HepG2 (cell line): ENCODE results near the gene BRAP. TPM values are rescaled to one million over a fixed set of nuclear protein-coding genes. Genes with fewer than 3 reads are reported as not detected.

Experiments
- ATAC-seq: fragments of 200-7000 bp; cut with Tn5 transposase; 3 replicates; pipeline ENCODE4 v1.9.1; 2020; ENCODE audit warnings: mild to moderate bottlenecking, moderate library complexity
- BruUV-seq: library from RNA; stranded (reverse); fragments of 400-500 nt; replicated peaks from 2 replicates; lab custom pipeline; 2021; lab: Mats Ljungman, UMichigan
- CTCF ChIA-PET: fragments of 300-600 bp; formaldehyde crosslinking; extraction: SDS; loops from one replicate; lab custom pipeline; 2021; ENCODE audit warnings: low total read pairs, inconsistent platforms, low intra/inter-chr PET ratio; lab: Yijun Ruan, JAX
- POLR2A ChIA-PET: fragments of 350-600 bp; sonication (Branson Sonifier 250); formaldehyde crosslinking; loops from one replicate; lab custom pipeline; 2020; ENCODE audit warnings: antibody characterized with exemption, inconsistent platforms; lab: Yijun Ruan, JAX
- DNase-seq: peaks from one replicate; pipeline ENCODE4 v3.0.0-alpha.2; 2015; ENCODE audit warnings: low spot score
- FAIRE-seq: peaks from 3 replicates; lab custom pipeline; 2011; peaks lifted over from hg19 to GRCh38; lab: Jason Lieb, UNC
- H2AFZ ChIP-seq: one replicate; pipeline ENCODE4 v1.6.1; 2011; ENCODE audit warnings: low read length, inconsistent platforms
- H3K27ac ChIP-seq: fragments of 300-600 bp; 3 replicates; pipeline ENCODE4 v1.8.0; 2011; ENCODE audit warnings: mixed run types, mild to moderate bottlenecking, mixed read lengths, low read length, inconsistent platforms; ENCODE audit not compliant: insufficient read depth; ENCODE audit errors: extremely low read length
- H3K27me3 ChIP-seq, 2 experiments: fragments of 200-600 bp in 1 of 2; 2 replicates in 1 of 2; 3 replicates in 1 of 2; pipeline versions ENCODE4 v1.6.0 to v1.8.0; 2011; ENCODE audit warnings: low read length in 2 of 2, mild to moderate bottlenecking in 2 of 2, moderate library complexity in 2 of 2, inconsistent platforms in 1 of 2; ENCODE audit not compliant: insufficient read depth in 2 of 2, control insufficient read depth in 1 of 2
- H3K36me3 ChIP-seq, 2 experiments: fragments of 200-600 bp in 1 of 2; replicated peaks in 1 of 2; 2 replicates in 1 of 2; 3 replicates in 1 of 2; pipeline versions ENCODE4 v1.5.1 to v1.8.0; 2011; ENCODE audit warnings: low read length in 2 of 2, inconsistent platforms in 1 of 2; ENCODE audit not compliant: insufficient read depth in 2 of 2, control insufficient read depth in 1 of 2
- H3K4me1 ChIP-seq: 2 replicates; pipeline ENCODE4 v1.5.1; 2012; ENCODE audit warnings: low read length, inconsistent platforms; ENCODE audit not compliant: insufficient read depth
- H3K4me2 ChIP-seq: 2 replicates; pipeline ENCODE4 v1.6.0; 2011; ENCODE audit warnings: low read depth, low read length, inconsistent platforms
- H3K4me3 ChIP-seq, 3 experiments: fragments of 200-600 bp in 1 of 3; sonication (generic), shearing (Covaris generic) in 1 of 3; replicated peaks in 1 of 3; 2 replicates each; pipeline ENCODE4 v1.5.1; 2011 to 2016; ENCODE audit warnings: low read length in 3 of 3, inconsistent platforms in 2 of 3, low read depth in 2 of 3, mild to moderate bottlenecking in 2 of 3, control low read depth in 1 of 3, mixed read lengths in 1 of 3; ENCODE audit not compliant: insufficient read depth in 1 of 3
- H3K79me2 ChIP-seq: one replicate; pipeline ENCODE4 v1.6.1; 2011; ENCODE audit warnings: low read length, inconsistent platforms; ENCODE audit not compliant: insufficient read depth
- H3K9ac ChIP-seq: 2 replicates; pipeline ENCODE4 v1.6.0; 2011; ENCODE audit warnings: mild to moderate bottlenecking, low read depth, low read length, inconsistent platforms; ENCODE audit not compliant: insufficient read depth
- H3K9me3 ChIP-seq: 2 replicates; pipeline ENCODE4 v1.5.1; 2012; ENCODE audit warnings: mild to moderate bottlenecking, low read length
- H4K20me1 ChIP-seq: 2 replicates; pipeline ENCODE4 v1.6.0; 2011; ENCODE audit warnings: inconsistent platforms, mild to moderate bottlenecking, low read length, moderate library complexity; ENCODE audit not compliant: insufficient read depth
- BCL6 ChIP-seq: IDR thresholded peaks from 2 replicates; pipeline ENCODE4 v1.6.1; 2016; ENCODE audit warnings: missing genetic modification reagents, missing compliant biosample characterization
- ETS1 ChIP-seq: sonication (generic); formaldehyde crosslinking; IDR thresholded peaks from 2 replicates; pipeline ENCODE4 v1.4.0; 2020; ENCODE audit warnings: missing genetic modification reagents
- ETV6 ChIP-seq: sonication (generic); formaldehyde crosslinking; conservative IDR thresholded peaks from 2 replicates; pipeline ENCODE4 v1.4.0; 2020; ENCODE audit warnings: missing genetic modification reagents
- HMGA1 ChIP-seq: sonication (generic); formaldehyde crosslinking; conservative IDR thresholded peaks from 2 replicates; pipeline ENCODE4 v1.4.0; 2020; ENCODE audit warnings: missing genetic modification reagents
- HOXA5 ChIP-seq: sonication (generic); formaldehyde crosslinking; IDR thresholded peaks from 2 replicates; pipeline ENCODE4 v1.4.0; 2020; ENCODE audit warnings: missing genetic modification reagents
- HOXA9 ChIP-seq: sonication (generic); formaldehyde crosslinking; IDR thresholded peaks from 2 replicates; pipeline ENCODE4 v1.8.1; 2022; ENCODE audit warnings: missing genetic modification reagents, mild to moderate bottlenecking, moderate library complexity, borderline replicate concordance
- IKZF5 ChIP-seq: IDR thresholded peaks from 2 replicates; pipeline ENCODE4 v1.6.1; 2018; ENCODE audit warnings: missing genetic modification reagents, mild to moderate bottlenecking, missing compliant biosample characterization
- MIXL1 ChIP-seq: IDR thresholded peaks from 2 replicates; pipeline ENCODE4 v1.6.1; 2016
- NAIF1 ChIP-seq: sonication (generic); formaldehyde crosslinking; IDR thresholded peaks from 2 replicates; pipeline ENCODE4 v1.5.0; 2020; ENCODE audit warnings: mild to moderate bottlenecking, missing genetic modification reagents, borderline replicate concordance
- PHF21A ChIP-seq: sonication (generic); formaldehyde crosslinking; IDR thresholded peaks from 2 replicates; pipeline ENCODE4 v1.5.0; 2020; ENCODE audit warnings: mild to moderate bottlenecking, missing genetic modification reagents
- RFXANK ChIP-seq: IDR thresholded peaks from 2 replicates; pipeline ENCODE4 v1.6.1; 2016
- SP5 ChIP-seq: IDR thresholded peaks from 2 replicates; pipeline ENCODE4 v1.6.1; 2016; ENCODE audit warnings: low read depth, borderline replicate concordance
- SPEN ChIP-seq: sonication (generic); formaldehyde crosslinking; IDR thresholded peaks from 2 replicates; pipeline ENCODE4 v1.5.1; 2020; ENCODE audit warnings: low read depth, mild to moderate bottlenecking, missing genetic modification reagents
- TARDBP ChIP-seq: sonication (generic); formaldehyde crosslinking; IDR thresholded peaks from 2 replicates; pipeline ENCODE4 v1.8.0; 2022; ENCODE audit warnings: mild to moderate bottlenecking, missing genetic modification reagents
- ZNF350 ChIP-seq: sonication (generic); formaldehyde crosslinking; IDR thresholded peaks from 2 replicates; pipeline ENCODE4 v1.4.0; 2020; ENCODE audit warnings: mild to moderate bottlenecking, low read depth, missing genetic modification reagents, borderline replicate concordance
- ZNF850 ChIP-seq: sonication (generic); formaldehyde crosslinking; conservative IDR thresholded peaks from 2 replicates; pipeline ENCODE4 v1.9.0; 2021; ENCODE audit warnings: mild to moderate bottlenecking, missing genetic modification reagents
- WGBS: methylation state at CpG from one replicate; pipeline ENCODE4 v1.1.6; 2017; ENCODE audit warnings: low lambda C conversion rate; 5-methylcytosine and 5-hydroxymethylcytosine counted together
- in situ Hi-C: cut with HindIII; loops from 2 replicates; pipeline ENCODE4 v1.10.0; 2017; ENCODE audit warnings: low pct_unique_long_range_greater_than_20kb; ENCODE audit not compliant: extremely low pct_ligation_motif_present
- intact Hi-C: fragments of 100-400 bp; cut with micrococcal nuclease; formaldehyde crosslinking; loops from one replicate; pipeline ENCODE4 v1.10.0; 2022; ENCODE audit not compliant: unreplicated experiment
- polyA plus RNA-seq, 8 experiments: library from polyadenylated mRNA; depleted of rRNA in 3 of 8; stranded (reverse) in 7 of 8; unstranded in 1 of 8; fragments of >200 nt; fragmentation: Illumina TruSeq in 4 of 8; extraction: Trizol in 4 of 8; gene quantifications; 2 replicates each; pipeline versions ENCODE4 v1.2.1 to v1.2.3, GENCODE V29; 2011 to 2016; ENCODE audit warnings: low read depth in 4 of 8, missing spikeins in 1 of 8, mixed read lengths in 1 of 8; ENCODE audit not compliant: insufficient read depth in 1 of 8
- total RNA-seq, 5 experiments: library from RNA; depleted of rRNA; stranded (reverse); fragments of >200 nt; fragmentation: Illumina TruSeq; extraction: Trizol; gene quantifications; 2 replicates each; pipeline ENCODE4 v1.2.3, GENCODE V29; 2016; ENCODE audit warnings: low read depth in 1 of 5
- TF ChIP-seq, protein P1 (sequence below): sonication (generic); formaldehyde crosslinking; IDR thresholded peaks from 2 replicates; pipeline ENCODE4 v1.8.1; 2023; ENCODE audit warnings: mild to moderate bottlenecking, inconsistent platforms, moderate library complexity, missing genetic modification reagents, borderline replicate concordance

The BRAP gene
- total and polyA plus RNA-seq, 2 of the 13 experiments (the other 11 are each of a cell fraction or from before 2014, with no cell fraction given) = 8.1 to 15.4 TPM

DNA sequence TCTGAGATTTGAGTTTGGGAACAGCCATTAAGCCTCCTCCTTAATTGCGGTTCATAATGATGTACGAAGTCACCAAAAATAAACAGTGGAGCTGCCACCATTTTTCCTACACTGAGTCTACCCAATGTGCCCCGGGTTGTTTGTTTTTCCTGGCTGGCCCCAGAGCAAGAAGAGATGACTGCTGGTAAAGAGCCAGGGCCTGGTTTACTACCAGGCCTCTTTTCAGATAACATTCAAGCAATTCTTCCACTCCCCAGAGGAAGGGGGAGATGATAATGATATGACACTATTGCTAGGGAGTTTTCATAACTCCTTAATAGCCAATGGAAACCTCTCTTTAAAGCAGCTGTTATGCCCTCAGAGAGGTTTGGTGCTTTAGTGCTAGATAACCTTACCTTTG is 42.3 kb downstream of the BRAP start:
- WGBS = 90% methylated on average over 3 of the region's 3 CpGs
- H3K4me2 ChIP-seq = no peak overlapping the region
- H3K27ac ChIP-seq = no peak overlapping the region
- no peaks in the 10 kb centered on the region for H3K79me2 ChIP-seq
- H4K20me1 ChIP-seq = no peaks in the 10 kb centered on the region
- ATAC-seq (no peak), DNase-seq (no peak), FAIRE-seq (no peak)
- POLR2A ChIA-PET = no interaction called here
- H3K9me3 ChIP-seq = no peaks in the 10 kb centered on the region
- no peak overlapping the region for H3K9ac ChIP-seq
- H3K4me1 ChIP-seq = no peaks in the 10 kb centered on the region
- in situ Hi-C loops = no loop called here
- intact Hi-C loops = no loop called here
- BruUV-seq = no TSS peak
- no peak overlapping the region for H3K4me3 ChIP-seq
- no peaks in the 10 kb centered on the region for H3K27me3 ChIP-seq
- H2AFZ ChIP-seq = no peak overlapping the region
- TF ChIP-seq TARDBP (CRISPR knock-in tag) = no peak
- TF ChIP-seq BCL6 (CRISPR knock-in tag) = no peak
- TF ChIP-seq SP5 (CRISPR knock-in tag) = no peak
- no peak for TF ChIP-seq HOXA5 (CRISPR knock-in tag)
- no peak for TF ChIP-seq PHF21A (CRISPR knock-in tag)
- no peak for TF ChIP-seq ETV6
- TF ChIP-seq RFXANK (CRISPR knock-in tag) = no peak
- no peak for TF ChIP-seq HMGA1
- TF ChIP-seq, all 625 proteins: peak for 0
- CTCF ChIA-PET = no interaction called here
- peaks cover 7 to 45% of the 10 kb centered on the region in 2 experiments; a peak in 4 of 5 replicates for H3K36me3 ChIP-seq

DNA sequence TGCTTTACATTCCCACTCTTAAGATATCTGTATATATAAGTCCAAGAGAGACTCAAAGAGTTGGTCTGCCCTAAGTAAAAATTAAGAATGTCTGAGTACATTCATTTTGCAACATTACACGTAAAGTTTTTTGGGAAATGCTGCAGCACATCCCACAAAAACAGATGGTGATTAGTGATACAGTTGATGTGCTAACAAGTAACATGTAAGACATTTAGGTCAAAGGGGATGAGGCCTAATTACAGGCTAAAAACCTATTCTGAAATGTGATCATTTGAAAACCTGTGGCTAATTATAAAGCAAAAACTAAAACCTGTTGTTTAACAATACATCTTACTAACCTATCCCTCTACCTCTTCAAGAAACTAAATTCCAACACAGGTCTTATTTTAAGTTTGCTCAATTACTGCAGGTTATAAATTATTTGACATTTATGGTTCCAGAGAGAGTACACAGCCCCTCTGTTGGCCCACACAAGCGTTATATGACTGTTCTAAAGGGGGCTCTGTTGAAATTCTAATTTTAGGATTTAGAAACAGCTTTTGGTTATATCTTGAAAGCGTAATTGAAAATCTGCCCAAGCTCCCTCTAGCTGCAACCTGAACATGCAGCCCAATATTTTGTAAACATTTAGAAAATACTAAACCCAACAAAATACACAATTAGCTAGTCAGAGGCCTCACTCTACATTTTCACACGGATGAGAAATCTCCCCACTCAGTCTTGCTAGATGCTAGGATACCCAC is 42.9 kb downstream of the BRAP start:
- DNase-seq (no peak), FAIRE-seq (no peak), ATAC-seq (no peak)
- Histone ChIP-seq H3K4me2 (no peak overlapping the region), H4K20me1 (no peaks in the 10 kb centered on the region), H3K36me3 (peaks cover 7 to 45% of the 10 kb centered on the region in 2 experiments; a peak in 4 of 5 replicates), H3K27me3 (no peaks in the 10 kb centered on the region), H3K4me1 (no peaks in the 10 kb centered on the region), H3K27ac (no peak overlapping the region), H3K4me3 (no peak overlapping the region), H2AFZ (no peak overlapping the region), H3K9ac (no peak overlapping the region), H3K79me2 (no peaks in the 10 kb centered on the region), H3K9me3 (no peaks in the 10 kb centered on the region)
- CTCF ChIA-PET = no interaction called here
- 98% methylated on average over 4 of the region's 4 CpGs for WGBS
- BruUV-seq = TSS peak; percentile 43
- in situ Hi-C loops = no loop called here
- POLR2A ChIA-PET = no interaction called here
- intact Hi-C loops = no loop called here
- TF ChIP-seq ZNF350 (CRISPR knock-in tag) (no peak), SPEN (CRISPR knock-in tag) (no peak), HOXA9 (CRISPR knock-in tag) (no peak), MIXL1 (CRISPR knock-in tag) (no peak), ETS1 (CRISPR knock-in tag) (no peak), IKZF5 (CRISPR knock-in tag) (no peak), ZNF850 (CRISPR knock-in tag) (no peak), NAIF1 (CRISPR knock-in tag) (no peak)
- TF ChIP-seq, protein P1, sequence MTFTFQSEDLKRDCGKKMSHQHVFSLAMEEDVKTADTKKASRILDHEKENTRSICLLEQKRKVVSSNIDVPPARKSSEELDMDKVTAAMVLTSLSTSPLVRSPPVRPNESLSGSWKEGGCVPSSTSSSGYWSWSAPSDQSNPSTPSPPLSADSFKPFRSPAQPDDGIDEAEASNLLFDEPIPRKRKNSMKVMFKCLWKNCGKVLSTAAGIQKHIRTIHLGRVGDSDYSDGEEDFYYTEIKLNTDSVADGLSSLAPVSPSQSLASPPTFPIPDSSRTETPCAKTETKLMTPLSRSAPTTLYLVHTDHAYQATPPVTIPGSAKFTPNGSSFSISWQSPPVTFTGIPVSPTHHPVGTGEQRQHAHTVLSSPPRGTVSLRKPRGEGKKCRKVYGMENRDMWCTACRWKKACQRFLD = no peak
